CD14-positive monocyte (primary cell): ENCODE data around the gene CEP112. TPM values are rescaled to one million over a fixed set of nuclear protein-coding genes. Genes with fewer than 3 reads are reported as not detected.

Experiments used
- DNase-seq, 3 donors: peaks; one replicate each; pipeline ENCODE4 v3.0.0-alpha.2; 2011 to 2022
- H2AFZ ChIP-seq: 2 replicates; pipeline ENCODE4 v1.6.0; 2012; ENCODE audit warnings: mild to moderate bottlenecking, low read depth, low read length, inconsistent platforms; ENCODE audit not compliant: insufficient read depth, poor library complexity, severe bottlenecking
- H3K27ac ChIP-seq, 2 donors: 1 replicate in 1 of 2; 2 replicates in 1 of 2; pipeline ENCODE4 v1.5.1; 2012 to 2013; ENCODE audit warnings: low read length in 2 of 2, control low read depth in 1 of 2, inconsistent platforms in 1 of 2, low read depth in 1 of 2, mild to moderate bottlenecking in 1 of 2
- H3K27me3 ChIP-seq, 2 donors: one replicate each; pipeline versions ENCODE4 v1.6.0 to v1.6.1; 2011 to 2013; ENCODE audit warnings: low read length in 2 of 2; ENCODE audit not compliant: control insufficient read depth in 2 of 2, insufficient read depth in 2 of 2
- H3K36me3 ChIP-seq, 2 donors: replicated peaks in 1 of 2; 1 replicate in 1 of 2; 2 replicates in 1 of 2; pipeline versions ENCODE4 v1.5.1 to v1.6.1; 2012 to 2013; ENCODE audit warnings: low read length in 2 of 2, control low read depth in 1 of 2, inconsistent platforms in 1 of 2, mild to moderate bottlenecking in 1 of 2; ENCODE audit not compliant: insufficient read depth in 2 of 2, control insufficient read depth in 1 of 2
- H3K4me1 ChIP-seq, 2 donors: 1 replicate in 1 of 2; 2 replicates in 1 of 2; pipeline versions ENCODE4 v1.5.1 to v1.6.1; 2012 to 2013; ENCODE audit warnings: low read length in 2 of 2, control low read depth in 1 of 2, inconsistent platforms in 1 of 2, mild to moderate bottlenecking in 1 of 2, moderate library complexity in 1 of 2; ENCODE audit not compliant: insufficient read depth in 2 of 2, control insufficient read depth in 1 of 2
- H3K4me2 ChIP-seq: replicated peaks from 2 replicates; pipeline ENCODE3; 2012; ENCODE audit warnings: low read length, moderate library complexity, mild to moderate bottlenecking; ENCODE audit not compliant: poor library complexity, severe bottlenecking; ENCODE audit errors: extremely low read depth
- H3K4me3 ChIP-seq, 3 experiments: fragments of 200-600 bp in 1 of 3; sonication (generic) in 1 of 3; replicated peaks in 1 of 3; 1 replicate in 2 of 3; 2 replicates in 1 of 3; pipeline ENCODE4 v1.5.1; 2011 to 2013; ENCODE audit warnings: low read length in 3 of 3, mild to moderate bottlenecking in 3 of 3, control low read depth in 2 of 3, low read depth in 2 of 3, inconsistent platforms in 1 of 3, moderate library complexity in 1 of 3
- H3K79me2 ChIP-seq: 2 replicates; pipeline ENCODE4 v1.6.0; 2012; ENCODE audit warnings: mild to moderate bottlenecking, control low read depth, inconsistent platforms, low read length, moderate library complexity; ENCODE audit not compliant: insufficient read depth
- H3K9ac ChIP-seq: 2 replicates; pipeline ENCODE4 v1.6.0; 2017; ENCODE audit warnings: low read length, mild to moderate bottlenecking; ENCODE audit not compliant: insufficient read depth, poor library complexity, severe bottlenecking
- H3K9me3 ChIP-seq, 2 donors: replicated peaks in 1 of 2; 1 replicate in 1 of 2; 2 replicates in 1 of 2; pipeline versions ENCODE4 v1.5.1 to v1.6.1; 2012 to 2013; ENCODE audit warnings: low read length in 2 of 2, control low read depth in 1 of 2; ENCODE audit not compliant: control insufficient read depth in 1 of 2, insufficient read depth in 1 of 2
- H4K20me1 ChIP-seq: 2 replicates; pipeline ENCODE4 v1.6.0; 2012; ENCODE audit warnings: mild to moderate bottlenecking, low read length, control low read depth, moderate library complexity; ENCODE audit not compliant: insufficient read depth
- H3K27ac Mint-ChIP-seq, 7 donors: one replicate each; pipeline ENCODE4 v1.8.0; 2020; ENCODE audit warnings: mild to moderate bottlenecking in 7 of 7, mixed read lengths in 7 of 7, moderate library complexity in 6 of 7, inconsistent platforms in 2 of 7
- H3K27me3 Mint-ChIP-seq, 3 donors: one replicate each; pipeline ENCODE4 v1.8.0; 2021 to 2022; ENCODE audit warnings: low read depth in 3 of 3, mild to moderate bottlenecking in 3 of 3, mixed read lengths in 3 of 3, moderate library complexity in 3 of 3, inconsistent platforms in 1 of 3
- H3K36me3 Mint-ChIP-seq, 2 donors: one replicate each; pipeline ENCODE4 v1.8.0; 2020; ENCODE audit warnings: mixed read lengths in 2 of 2, inconsistent platforms in 1 of 2, mild to moderate bottlenecking in 1 of 2
- H3K4me1 Mint-ChIP-seq: one replicate; pipeline ENCODE4 v1.8.0; 2020; ENCODE audit warnings: mild to moderate bottlenecking, mixed read lengths
- H3K4me3 Mint-ChIP-seq, 2 donors: one replicate each; pipeline ENCODE4 v1.8.0; 2020; ENCODE audit warnings: mild to moderate bottlenecking in 2 of 2, mixed read lengths in 2 of 2, moderate library complexity in 1 of 2
- H3K9me3 Mint-ChIP-seq, 7 donors: one replicate each; pipeline ENCODE4 v1.8.0; 2020 to 2022; ENCODE audit warnings: mixed read lengths in 7 of 7, mild to moderate bottlenecking in 6 of 7, moderate library complexity in 6 of 7, inconsistent platforms in 2 of 7
- WGBS: methylation state at CpG from one replicate; pipeline ENCODE4 v1.1.5; 2013; ENCODE audit warnings: missing lambda C conversion rate; ENCODE audit not compliant: insufficient coverage; 5-methylcytosine and 5-hydroxymethylcytosine counted together
- intact Hi-C, 2 donors: fragments of 100-400 bp; cut with micrococcal nuclease; formaldehyde crosslinking; loops; one replicate each; pipeline versions ENCODE4 v1.15.0 to v1.15.1; 2023
- polyA plus RNA-seq, 3 donors: library from polyadenylated mRNA; depleted of rRNA in 1 of 3; unstranded in 2 of 3; stranded (reverse) in 1 of 3; fragments of 300-500 nt in 2 of 3; fragments of >200 nt in 1 of 3; fragmentation: Illumina TruSeq in 2 of 3; gene quantifications; 1 replicate in 2 of 3; 2 replicates in 1 of 3; pipeline ENCODE4 v1.2.3, GENCODE V29; 2012 to 2021
- TF ChIP-seq, protein P1 (sequence below): fragments of 200-600 bp; IDR thresholded peaks from one replicate; pipeline ENCODE4 v1.8.0; 2022; ENCODE audit warnings: antibody characterized with exemption, mild to moderate bottlenecking

The CEP112 gene
- polyA plus RNA-seq, 3 donors = 0.10 TPM; not detected in 2

DNA sequence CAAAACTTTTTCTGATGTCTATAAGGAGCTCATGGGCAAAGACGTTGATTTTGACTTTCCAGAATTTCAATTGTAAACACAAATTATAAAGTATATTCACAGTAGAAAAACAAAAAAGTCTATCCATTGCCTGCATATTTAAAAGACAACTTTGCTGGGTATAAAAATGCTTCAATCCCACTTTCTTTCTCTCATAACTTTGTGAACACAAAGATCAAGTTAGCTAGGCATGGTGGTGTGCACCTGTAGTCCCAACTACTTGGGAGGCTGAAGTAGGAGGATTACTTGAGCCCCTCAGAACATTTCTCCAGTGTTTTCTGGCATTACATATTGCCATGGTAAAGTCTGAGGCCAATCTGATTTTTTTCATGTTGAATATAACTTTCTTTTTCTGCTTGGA lies 547.4 kb downstream of the CEP112 start:
- Histone ChIP-seq H3K4me1 (no peaks in the 10 kb centered on the region), H3K27me3 (no peaks in the 10 kb centered on the region), H3K4me3 (no peak overlapping the region), H3K36me3 (no peaks in the 10 kb centered on the region), H4K20me1 (no peaks in the 10 kb centered on the region), H3K27ac (no peak overlapping the region), H3K9ac (no peak overlapping the region), H3K9me3 (peaks cover 13 to 28% of the 10 kb centered on the region in 2 donors), H2AFZ (no peak overlapping the region), H3K79me2 (no peaks in the 10 kb centered on the region), H3K4me2 (no peak overlapping the region)
- DNase-seq = no peak
- no CpG with 5 or more reads among the region's 1 CpG for WGBS
- no peaks in the 10 kb centered on the region for H3K4me1 Mint-ChIP-seq
- TF ChIP-seq, protein P1, sequence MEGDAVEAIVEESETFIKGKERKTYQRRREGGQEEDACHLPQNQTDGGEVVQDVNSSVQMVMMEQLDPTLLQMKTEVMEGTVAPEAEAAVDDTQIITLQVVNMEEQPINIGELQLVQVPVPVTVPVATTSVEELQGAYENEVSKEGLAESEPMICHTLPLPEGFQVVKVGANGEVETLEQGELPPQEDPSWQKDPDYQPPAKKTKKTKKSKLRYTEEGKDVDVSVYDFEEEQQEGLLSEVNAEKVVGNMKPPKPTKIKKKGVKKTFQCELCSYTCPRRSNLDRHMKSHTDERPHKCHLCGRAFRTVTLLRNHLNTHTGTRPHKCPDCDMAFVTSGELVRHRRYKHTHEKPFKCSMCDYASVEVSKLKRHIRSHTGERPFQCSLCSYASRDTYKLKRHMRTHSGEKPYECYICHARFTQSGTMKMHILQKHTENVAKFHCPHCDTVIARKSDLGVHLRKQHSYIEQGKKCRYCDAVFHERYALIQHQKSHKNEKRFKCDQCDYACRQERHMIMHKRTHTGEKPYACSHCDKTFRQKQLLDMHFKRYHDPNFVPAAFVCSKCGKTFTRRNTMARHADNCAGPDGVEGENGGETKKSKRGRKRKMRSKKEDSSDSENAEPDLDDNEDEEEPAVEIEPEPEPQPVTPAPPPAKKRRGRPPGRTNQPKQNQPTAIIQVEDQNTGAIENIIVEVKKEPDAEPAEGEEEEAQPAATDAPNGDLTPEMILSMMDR = no peak
- H3K36me3 Mint-ChIP-seq = no peaks in the 10 kb centered on the region
- H3K4me3 Mint-ChIP-seq = no peak overlapping the region
- no peak overlapping the region for H3K27ac Mint-ChIP-seq
- intact Hi-C loops = no loop called here
- H3K9me3 Mint-ChIP-seq = peaks cover 10 to 48% (median 33%) of the 10 kb centered on the region in 7 donors
- peaks cover 0 to 3% (median 0%) of the 10 kb centered on the region in 3 donors for H3K27me3 Mint-ChIP-seq

DNA sequence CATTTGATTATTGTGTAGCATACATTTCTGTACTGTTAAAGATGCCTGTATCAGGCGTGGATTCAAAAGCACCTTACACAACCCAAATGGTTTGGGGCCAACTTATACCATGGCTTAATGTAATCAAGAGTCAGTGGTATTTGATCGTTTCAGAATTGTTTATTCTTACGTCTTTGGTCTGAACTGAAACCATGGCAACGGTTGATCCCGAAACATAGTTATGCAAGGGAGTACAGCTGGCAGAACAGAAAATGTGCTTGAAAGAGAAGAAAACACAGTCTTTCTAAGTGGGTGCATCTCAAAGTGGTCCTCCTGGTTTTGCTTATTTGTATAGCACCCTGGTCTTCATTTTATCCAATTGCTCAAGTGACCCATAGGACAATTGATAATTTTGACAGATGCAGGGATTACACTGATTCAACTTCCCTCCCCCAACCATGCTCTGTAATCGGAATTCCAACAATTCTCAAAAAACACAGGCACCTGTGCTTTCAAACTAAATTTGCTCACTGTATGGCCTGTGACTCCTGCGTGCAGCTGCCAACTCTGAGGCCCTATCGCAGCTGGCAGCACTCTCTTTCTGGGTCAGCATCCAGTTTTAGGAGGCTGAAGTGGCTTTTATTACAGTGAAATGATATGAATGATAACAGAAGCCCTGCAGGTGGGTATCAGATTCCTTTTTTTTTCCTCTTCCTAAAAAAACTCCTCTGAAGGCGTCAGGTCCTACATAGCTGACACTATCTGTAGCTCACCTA lies 553.5 kb downstream of the CEP112 start:
- intact Hi-C loops = no loop called here
- Mint-ChIP-seq H3K4me3 (no peak overlapping the region), H3K9me3 (peaks cover 0 to 16% (median 8%) of the 10 kb centered on the region in 7 donors), H3K36me3 (no peaks in the 10 kb centered on the region), H3K4me1 (no peaks in the 10 kb centered on the region), H3K27me3 (peaks cover 0 to 4% (median 0%) of the 10 kb centered on the region in 3 donors), H3K27ac (no peak overlapping the region)
- no peaks in the 10 kb centered on the region for H3K27me3 ChIP-seq
- WGBS = 90% methylated on average over 6 of the region's 9 CpGs
- H3K27ac ChIP-seq = no peak overlapping the region
- H3K9ac ChIP-seq = no peak overlapping the region
- TF ChIP-seq, protein P1 = no peak
- H3K4me2 ChIP-seq = no peak overlapping the region
- H4K20me1 ChIP-seq = no peaks in the 10 kb centered on the region
- DNase-seq = no peak
- no peak overlapping the region for H3K4me3 ChIP-seq
- peaks cover under 1 to 10% of the 10 kb centered on the region in 2 donors for H3K9me3 ChIP-seq
- no peaks in the 10 kb centered on the region for H3K36me3 ChIP-seq
- no peaks in the 10 kb centered on the region for H3K79me2 ChIP-seq
- no peak overlapping the region for H2AFZ ChIP-seq
- H3K4me1 ChIP-seq = no peaks in the 10 kb centered on the region
